ENCODE results near the gene SLC24A4.

Gene SLC24A4

DNA sequence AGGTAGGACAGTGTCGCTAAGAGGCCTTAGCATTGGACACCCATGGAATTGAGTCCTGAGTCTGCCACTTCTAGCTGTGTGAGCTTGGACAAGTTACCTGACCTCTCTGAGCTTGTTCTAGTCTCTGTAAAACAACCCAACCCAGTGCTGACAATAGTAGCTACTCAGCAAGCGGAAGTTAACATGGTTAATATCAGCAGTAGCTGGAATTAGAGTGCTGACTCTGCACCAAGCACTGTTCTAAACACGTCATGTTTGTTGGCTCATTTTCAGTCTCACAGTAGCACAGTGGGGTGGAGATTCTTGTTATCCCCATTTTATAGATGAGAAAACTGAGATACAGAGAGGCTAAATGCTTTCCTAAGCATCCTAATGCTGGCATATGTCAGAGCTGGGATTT lies 143.1 kb downstream of the SLC24A4 start:
- Histone ChIP-seq H3K27ac (replicated peaks) (no peak overlapping the region), H3K27me3 (ENCODE audit: insufficient read depth, poor library complexity, severe bottlenecking) (no peaks in the 10 kb centered on the region), H3K4me3 (replicated peaks; ENCODE audit: insufficient read depth, low read length) (no peak overlapping the region)
- no peak for DNase-seq (ENCODE audit: low read depth in 1 of 2, low spot score in 1 of 2)
- TF ChIP-seq SPI1 (IDR thresholded peaks at IDR 0.05; ENCODE audit: borderline replicate concordance, low read depth), result no peak
- TF ChIP-seq, protein P1, sequence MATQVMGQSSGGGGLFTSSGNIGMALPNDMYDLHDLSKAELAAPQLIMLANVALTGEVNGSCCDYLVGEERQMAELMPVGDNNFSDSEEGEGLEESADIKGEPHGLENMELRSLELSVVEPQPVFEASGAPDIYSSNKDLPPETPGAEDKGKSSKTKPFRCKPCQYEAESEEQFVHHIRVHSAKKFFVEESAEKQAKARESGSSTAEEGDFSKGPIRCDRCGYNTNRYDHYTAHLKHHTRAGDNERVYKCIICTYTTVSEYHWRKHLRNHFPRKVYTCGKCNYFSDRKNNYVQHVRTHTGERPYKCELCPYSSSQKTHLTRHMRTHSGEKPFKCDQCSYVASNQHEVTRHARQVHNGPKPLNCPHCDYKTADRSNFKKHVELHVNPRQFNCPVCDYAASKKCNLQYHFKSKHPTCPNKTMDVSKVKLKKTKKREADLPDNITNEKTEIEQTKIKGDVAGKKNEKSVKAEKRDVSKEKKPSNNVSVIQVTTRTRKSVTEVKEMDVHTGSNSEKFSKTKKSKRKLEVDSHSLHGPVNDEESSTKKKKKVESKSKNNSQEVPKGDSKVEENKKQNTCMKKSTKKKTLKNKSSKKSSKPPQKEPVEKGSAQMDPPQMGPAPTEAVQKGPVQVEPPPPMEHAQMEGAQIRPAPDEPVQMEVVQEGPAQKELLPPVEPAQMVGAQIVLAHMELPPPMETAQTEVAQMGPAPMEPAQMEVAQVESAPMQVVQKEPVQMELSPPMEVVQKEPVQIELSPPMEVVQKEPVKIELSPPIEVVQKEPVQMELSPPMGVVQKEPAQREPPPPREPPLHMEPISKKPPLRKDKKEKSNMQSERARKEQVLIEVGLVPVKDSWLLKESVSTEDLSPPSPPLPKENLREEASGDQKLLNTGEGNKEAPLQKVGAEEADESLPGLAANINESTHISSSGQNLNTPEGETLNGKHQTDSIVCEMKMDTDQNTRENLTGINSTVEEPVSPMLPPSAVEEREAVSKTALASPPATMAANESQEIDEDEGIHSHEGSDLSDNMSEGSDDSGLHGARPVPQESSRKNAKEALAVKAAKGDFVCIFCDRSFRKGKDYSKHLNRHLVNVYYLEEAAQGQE (IDR thresholded peaks at IDR 0.05; ENCODE audit: insufficient replicate concordance, low read depth), result no peak
- no peak for TF ChIP-seq CTCF (IDR thresholded peaks at IDR 0.05; ENCODE audit: insufficient read depth, low read length)
- TF ChIP-seq GABPA (IDR thresholded peaks at IDR 0.05; ENCODE audit: low read depth), result no peak
- no peak for TF ChIP-seq POLR2AphosphoS5 (IDR thresholded peaks at IDR 0.05; ENCODE audit: low read depth)

DNA sequence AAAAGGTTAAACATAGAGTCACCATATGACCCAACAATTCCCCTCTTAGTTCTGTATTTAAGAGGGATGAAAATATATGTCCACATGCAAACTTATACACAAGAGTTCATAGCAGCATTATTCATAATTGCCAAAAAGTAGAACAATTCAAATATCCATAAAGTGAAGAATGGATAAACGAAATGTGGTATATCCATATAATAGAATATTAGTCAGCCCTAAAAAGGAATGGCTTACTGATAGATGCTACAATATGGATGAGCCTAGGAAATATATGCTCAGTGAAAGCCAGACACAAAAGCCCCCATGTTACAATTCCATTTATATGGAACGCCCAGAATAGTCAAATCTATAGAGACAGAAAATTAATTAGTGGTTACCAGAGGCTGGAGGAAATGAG lies 146.6 kb downstream of the SLC24A4 start:
- H3K27ac ChIP-seq (replicated peaks), result no peak overlapping the region
- H3K27me3 ChIP-seq (ENCODE audit: insufficient read depth, poor library complexity, severe bottlenecking), result no peaks in the 10 kb centered on the region
- H3K4me3 ChIP-seq (replicated peaks; ENCODE audit: insufficient read depth, low read length), result no peak overlapping the region
- no peak for TF ChIP-seq CTCF (IDR thresholded peaks at IDR 0.05; ENCODE audit: insufficient read depth, low read length)
- no peak for TF ChIP-seq SPI1 (IDR thresholded peaks at IDR 0.05; ENCODE audit: borderline replicate concordance, low read depth)
- no peak for TF ChIP-seq GABPA (IDR thresholded peaks at IDR 0.05; ENCODE audit: low read depth)
- TF ChIP-seq POLR2AphosphoS5 (IDR thresholded peaks at IDR 0.05; ENCODE audit: low read depth), result no peak
- TF ChIP-seq, protein P1 (IDR thresholded peaks at IDR 0.05; ENCODE audit: insufficient replicate concordance, low read depth), result no peak
- DNase-seq (ENCODE audit: low read depth in 1 of 2, low spot score in 1 of 2), result no peak

DNA sequence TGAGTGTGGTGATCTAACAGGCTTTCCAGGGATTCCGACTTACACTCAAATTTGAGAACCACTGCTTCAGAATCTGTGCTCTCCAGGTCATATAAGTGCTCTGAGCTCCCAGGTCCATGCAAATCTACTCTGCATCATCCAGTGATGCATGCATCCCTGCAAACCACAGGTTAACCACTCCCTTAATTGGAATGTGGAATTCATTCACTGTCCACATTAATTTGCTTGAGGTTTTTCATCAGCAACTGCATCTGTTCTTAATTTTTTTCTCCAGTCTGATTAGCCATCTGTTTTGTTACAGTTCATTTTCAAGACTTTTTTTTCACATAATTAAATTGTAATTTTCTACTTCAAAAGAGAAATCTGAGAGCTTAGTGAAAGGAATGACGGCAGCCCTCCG lies 147.2 kb downstream of the SLC24A4 start:
- no peak for DNase-seq (ENCODE audit: low read depth in 1 of 2, low spot score in 1 of 2)
- Histone ChIP-seq H3K4me3 (replicated peaks; ENCODE audit: insufficient read depth, low read length) (no peak overlapping the region), H3K27me3 (ENCODE audit: insufficient read depth, poor library complexity, severe bottlenecking) (no peaks in the 10 kb centered on the region), H3K27ac (replicated peaks) (no peak overlapping the region)
- TF ChIP-seq, protein P1 (IDR thresholded peaks at IDR 0.05; ENCODE audit: insufficient replicate concordance, low read depth), result no peak
- TF ChIP-seq GABPA (IDR thresholded peaks at IDR 0.05; ENCODE audit: low read depth), result no peak
- TF ChIP-seq POLR2AphosphoS5 (IDR thresholded peaks at IDR 0.05; ENCODE audit: low read depth), result no peak
- TF ChIP-seq SPI1 (IDR thresholded peaks at IDR 0.05; ENCODE audit: borderline replicate concordance, low read depth), result no peak
- no peak for TF ChIP-seq CTCF (IDR thresholded peaks at IDR 0.05; ENCODE audit: insufficient read depth, low read length)
